HL-60 (cell line): ENCODE measurements around the gene DHX38.

ENCODE experiments used
- POLR2AphosphoS5 ChIP-seq: IDR thresholded peaks from 2 replicates; pipeline ENCODE4 v1.6.1; 2012; ENCODE audit warnings: low read depth
- TF ChIP-seq, protein P1 (sequence below): IDR thresholded peaks from one replicate; pipeline ENCODE4 v1.5.1; 2011; ENCODE audit warnings: low read length, control low read depth, inconsistent platforms; ENCODE audit not compliant: insufficient read depth
- TF ChIP-seq, protein P2 (sequence below): IDR thresholded peaks from 2 replicates; pipeline ENCODE4 v1.6.1; 2012; ENCODE audit warnings: low read depth; ENCODE audit not compliant: insufficient replicate concordance

DNA sequence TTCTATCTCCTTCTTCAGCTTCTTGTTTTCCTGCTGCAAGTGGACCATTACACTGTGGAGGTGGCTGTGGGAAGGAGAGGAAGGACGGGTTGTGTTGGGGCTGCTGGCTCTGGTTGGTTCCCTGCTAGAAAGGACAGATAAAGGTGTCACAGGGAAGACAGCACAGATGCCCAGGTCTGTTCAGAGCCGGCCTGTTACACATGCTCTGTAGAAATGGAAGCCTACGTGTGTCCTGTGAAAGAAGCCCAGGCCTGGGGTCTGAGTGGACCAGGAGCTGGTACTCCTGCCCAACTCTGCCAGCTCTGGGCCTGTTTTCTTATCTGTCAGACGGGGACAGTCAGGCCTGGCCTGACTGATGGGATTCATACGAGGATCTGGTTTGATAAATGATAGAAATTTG, 26.4 kb downstream of the DHX38 start:
- TF ChIP-seq, protein P1, sequence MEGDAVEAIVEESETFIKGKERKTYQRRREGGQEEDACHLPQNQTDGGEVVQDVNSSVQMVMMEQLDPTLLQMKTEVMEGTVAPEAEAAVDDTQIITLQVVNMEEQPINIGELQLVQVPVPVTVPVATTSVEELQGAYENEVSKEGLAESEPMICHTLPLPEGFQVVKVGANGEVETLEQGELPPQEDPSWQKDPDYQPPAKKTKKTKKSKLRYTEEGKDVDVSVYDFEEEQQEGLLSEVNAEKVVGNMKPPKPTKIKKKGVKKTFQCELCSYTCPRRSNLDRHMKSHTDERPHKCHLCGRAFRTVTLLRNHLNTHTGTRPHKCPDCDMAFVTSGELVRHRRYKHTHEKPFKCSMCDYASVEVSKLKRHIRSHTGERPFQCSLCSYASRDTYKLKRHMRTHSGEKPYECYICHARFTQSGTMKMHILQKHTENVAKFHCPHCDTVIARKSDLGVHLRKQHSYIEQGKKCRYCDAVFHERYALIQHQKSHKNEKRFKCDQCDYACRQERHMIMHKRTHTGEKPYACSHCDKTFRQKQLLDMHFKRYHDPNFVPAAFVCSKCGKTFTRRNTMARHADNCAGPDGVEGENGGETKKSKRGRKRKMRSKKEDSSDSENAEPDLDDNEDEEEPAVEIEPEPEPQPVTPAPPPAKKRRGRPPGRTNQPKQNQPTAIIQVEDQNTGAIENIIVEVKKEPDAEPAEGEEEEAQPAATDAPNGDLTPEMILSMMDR, result no peak
- no peak for TF ChIP-seq POLR2AphosphoS5
- TF ChIP-seq, protein P2, sequence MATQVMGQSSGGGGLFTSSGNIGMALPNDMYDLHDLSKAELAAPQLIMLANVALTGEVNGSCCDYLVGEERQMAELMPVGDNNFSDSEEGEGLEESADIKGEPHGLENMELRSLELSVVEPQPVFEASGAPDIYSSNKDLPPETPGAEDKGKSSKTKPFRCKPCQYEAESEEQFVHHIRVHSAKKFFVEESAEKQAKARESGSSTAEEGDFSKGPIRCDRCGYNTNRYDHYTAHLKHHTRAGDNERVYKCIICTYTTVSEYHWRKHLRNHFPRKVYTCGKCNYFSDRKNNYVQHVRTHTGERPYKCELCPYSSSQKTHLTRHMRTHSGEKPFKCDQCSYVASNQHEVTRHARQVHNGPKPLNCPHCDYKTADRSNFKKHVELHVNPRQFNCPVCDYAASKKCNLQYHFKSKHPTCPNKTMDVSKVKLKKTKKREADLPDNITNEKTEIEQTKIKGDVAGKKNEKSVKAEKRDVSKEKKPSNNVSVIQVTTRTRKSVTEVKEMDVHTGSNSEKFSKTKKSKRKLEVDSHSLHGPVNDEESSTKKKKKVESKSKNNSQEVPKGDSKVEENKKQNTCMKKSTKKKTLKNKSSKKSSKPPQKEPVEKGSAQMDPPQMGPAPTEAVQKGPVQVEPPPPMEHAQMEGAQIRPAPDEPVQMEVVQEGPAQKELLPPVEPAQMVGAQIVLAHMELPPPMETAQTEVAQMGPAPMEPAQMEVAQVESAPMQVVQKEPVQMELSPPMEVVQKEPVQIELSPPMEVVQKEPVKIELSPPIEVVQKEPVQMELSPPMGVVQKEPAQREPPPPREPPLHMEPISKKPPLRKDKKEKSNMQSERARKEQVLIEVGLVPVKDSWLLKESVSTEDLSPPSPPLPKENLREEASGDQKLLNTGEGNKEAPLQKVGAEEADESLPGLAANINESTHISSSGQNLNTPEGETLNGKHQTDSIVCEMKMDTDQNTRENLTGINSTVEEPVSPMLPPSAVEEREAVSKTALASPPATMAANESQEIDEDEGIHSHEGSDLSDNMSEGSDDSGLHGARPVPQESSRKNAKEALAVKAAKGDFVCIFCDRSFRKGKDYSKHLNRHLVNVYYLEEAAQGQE, result no peak
